Muscle of back (tissue), 11 donors: ENCODE measurements around the gene PTPN4. TPM values are rescaled to one million over a fixed set of nuclear protein-coding genes. Genes with fewer than 3 reads are reported as not detected.
"Not testable (repeated sequence)": the region's sequence is repeated elsewhere in the genome, so short reads cannot be mapped to it uniquely, and the experiment has no call there.

Source experiments
- DNase-seq, 3 donors: peaks; one replicate each; pipeline versions ENCODE4 v3.0.0 to v3.0.0-alpha.2; 2013
- polyA plus RNA-seq, 10 donors: library from polyadenylated mRNA; unstranded; fragments of 120-200 nt; gene quantifications; one replicate each; pipeline ENCODE4 v1.2.1, GENCODE V29; 2013; ENCODE audit not compliant: insufficient read length in 10 of 10

Gene PTPN4
- polyA plus RNA-seq, 10 donors: 11.6 to 19.0 (median 14.3) TPM

GRCh38 chr2:119940856-119941255 lies 181.1 kb downstream of the PTPN4 start:
- DNase-seq: no peak

DNA sequence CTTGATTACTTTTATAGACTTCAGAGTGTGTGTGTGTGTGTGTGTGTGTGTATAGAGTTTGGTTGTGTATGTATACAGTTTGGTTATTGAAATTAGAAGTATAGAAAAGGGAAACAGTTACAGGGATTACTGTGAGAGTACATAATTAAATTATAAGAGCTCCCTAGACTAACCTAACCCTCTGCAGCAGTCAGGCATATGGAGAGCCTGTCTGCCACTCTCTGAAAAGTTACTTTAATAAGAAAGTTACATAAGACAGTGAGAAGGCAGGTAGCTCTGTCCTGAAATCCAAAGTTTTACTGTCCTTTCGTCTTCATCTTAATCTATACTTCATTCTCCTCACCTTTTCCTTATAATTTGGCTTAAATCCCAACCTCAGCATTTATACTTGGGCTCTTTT lies 181.7 kb downstream of the PTPN4 start:
- DNase-seq: no peak

- no peak for DNase-seq
Measured at GRCh38 chr2:119941981-119942513, 182.3 kb downstream of the PTPN4 start.

DNA sequence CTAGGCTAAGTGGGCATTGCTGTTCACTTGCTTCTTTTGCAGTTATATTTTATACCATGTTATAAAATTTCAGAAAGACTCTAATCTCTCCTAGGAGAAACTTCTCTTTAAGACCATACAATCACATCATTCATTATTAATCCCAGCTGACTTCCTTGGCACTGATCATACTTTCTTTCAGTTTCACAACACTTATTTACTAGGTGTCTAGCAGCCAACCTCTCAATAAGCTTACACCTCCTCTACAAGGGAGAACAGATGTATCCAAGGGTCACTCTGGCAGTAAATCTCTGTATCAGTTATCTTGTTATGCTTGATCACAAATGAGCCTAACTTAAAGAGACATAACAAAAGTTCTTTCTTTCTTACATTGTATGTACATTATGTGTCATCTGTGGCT lies 183.3 kb downstream of the PTPN4 start:
- peak in 1 of 3 donors; percentile 3 for DNase-seq

- no peak for DNase-seq
Measured at GRCh38 chr2:119947535-119947934, 187.8 kb downstream of the PTPN4 start.

- DNase-seq: no peak
Measured at GRCh38 chr2:119950966-119951365, 191.2 kb downstream of the PTPN4 start.

DNA sequence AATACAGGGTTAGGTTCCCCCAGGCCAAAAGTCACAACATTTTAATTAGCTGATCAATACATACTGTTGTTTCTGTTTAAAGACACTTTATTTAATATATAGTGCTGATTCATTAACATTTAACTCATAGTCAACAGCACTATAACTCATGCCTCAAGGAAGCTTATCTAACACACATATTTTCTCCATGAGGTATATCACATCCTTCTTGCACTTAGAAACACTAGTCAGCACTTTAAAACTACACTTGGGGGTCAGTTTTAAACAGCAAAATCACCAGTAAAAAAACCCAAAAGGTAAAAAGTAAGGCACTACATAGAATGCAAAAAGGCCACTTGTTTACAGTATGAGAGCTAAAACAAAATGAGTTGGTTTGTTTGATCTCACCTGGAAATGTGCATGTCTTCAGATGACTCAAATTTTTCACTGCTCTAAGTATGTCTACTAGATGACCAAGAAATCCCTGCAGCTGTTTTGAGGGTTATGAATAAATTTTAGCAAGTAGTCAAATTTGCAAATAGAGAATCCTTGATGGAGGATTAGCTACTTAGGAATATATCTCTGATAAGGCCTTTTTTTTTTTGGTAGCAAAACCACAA lies 199.0 kb downstream of the PTPN4 start:
- DNase-seq: peak in 1 of 3 donors; percentile 3

DNA sequence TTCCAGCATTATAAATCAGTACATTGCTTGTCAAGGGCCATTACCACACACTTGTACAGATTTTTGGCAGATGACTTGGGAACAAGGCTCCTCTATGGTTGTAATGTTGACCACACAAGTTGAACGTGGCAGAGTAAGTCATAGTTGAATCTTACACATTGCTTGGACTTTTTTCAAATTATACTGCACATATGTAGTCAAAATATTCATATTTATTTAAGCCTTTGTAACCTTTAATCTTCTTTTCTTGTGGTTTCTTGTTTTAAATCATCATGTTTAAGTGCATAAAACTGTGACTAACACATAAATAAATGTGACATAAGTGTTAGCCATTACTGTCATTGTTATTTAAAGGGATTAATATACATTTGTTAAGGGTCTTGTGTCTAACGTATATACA lies 201.1 kb downstream of the PTPN4 start:
- peak in 1 of 3 donors; percentile 59 for DNase-seq

- DNase-seq: no peak
Measured at GRCh38 chr2:119981896-119982295, 222.2 kb downstream of the PTPN4 start.

DNA sequence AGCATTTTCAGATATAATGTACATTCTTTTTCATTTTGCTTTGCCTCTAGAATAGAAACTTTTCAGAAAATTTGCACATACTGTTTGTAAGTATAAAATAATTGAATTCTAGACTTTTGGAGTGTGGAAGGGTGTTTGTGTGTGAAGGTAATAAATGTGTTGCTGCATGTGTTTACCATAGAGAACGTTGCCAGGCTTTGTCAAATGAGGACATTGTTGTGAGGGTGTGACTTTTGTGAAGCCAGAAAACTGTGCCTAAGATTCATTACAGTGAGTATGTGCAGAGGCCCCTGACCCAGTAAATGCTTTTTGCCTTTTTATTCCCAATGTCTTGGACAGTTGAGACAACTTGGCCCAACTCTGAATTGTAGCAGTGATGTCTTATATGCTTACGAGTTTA lies 222.8 kb downstream of the PTPN4 start:
- DNase-seq: no peak

- DNase-seq: no peak
Measured at GRCh38 chr2:119983108-119983507, 223.4 kb downstream of the PTPN4 start.

GRCh38 chr2:119996148-119996547 lies 236.4 kb downstream of the PTPN4 start:
- no peak for DNase-seq

GRCh38 chr2:119996896-119997891 lies 237.5 kb downstream of the PTPN4 start:
- DNase-seq: not testable (repeated sequence)

DNA sequence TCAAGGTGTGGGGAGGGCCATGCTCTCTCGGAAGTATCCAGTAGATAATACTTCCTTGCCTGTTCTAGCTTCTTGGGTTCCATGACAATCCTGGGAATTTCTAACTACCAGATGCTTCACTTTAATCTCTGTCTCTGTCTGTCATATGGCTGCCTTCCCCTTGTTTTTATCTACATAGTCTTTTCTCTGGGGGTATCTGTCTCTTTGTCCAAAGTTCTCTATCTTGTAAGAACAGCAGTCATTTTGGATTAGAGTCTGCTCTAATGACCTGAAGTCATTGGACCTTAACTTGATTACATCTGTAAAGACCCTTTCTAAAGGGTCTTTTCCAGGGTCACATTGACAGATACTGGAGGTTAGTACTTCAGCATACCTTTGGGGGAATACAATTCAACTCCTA lies 241.7 kb downstream of the PTPN4 start:
- DNase-seq: no peak

DNA sequence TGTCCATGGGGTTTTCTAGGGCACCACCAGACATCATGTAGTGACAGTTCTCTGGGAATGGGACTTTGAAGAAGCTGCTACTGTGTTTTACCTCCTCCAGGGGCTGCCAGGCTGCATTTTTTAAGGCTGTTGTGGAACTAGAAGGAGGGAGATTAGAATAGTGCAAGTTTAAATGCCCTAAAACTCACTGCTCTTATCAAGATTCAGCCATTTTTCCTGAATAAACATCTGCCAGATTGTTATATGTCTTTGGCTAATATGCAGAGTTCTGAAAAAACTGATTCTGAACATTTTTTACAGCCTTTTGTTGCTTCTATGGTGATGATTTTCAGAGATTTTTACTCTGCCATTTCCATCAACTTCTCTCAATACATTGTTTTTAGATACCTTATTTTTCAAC lies 244.5 kb downstream of the PTPN4 start:
- DNase-seq: no peak

- DNase-seq: no peak
Measured at GRCh38 chr2:120005834-120006521, 246.3 kb downstream of the PTPN4 start.

- DNase-seq: no peak
Measured at GRCh38 chr2:120007851-120008250, 248.1 kb downstream of the PTPN4 start.

- no peak for DNase-seq
Measured at GRCh38 chr2:120012363-120012762, 252.6 kb downstream of the PTPN4 start.

GRCh38 chr2:120012771-120013596 lies 253.3 kb downstream of the PTPN4 start, which contains the start of gene EPB41L5:
Gene EPB41L5, plus strand, starts transcription at chr2:120013077. Its CDS starts 6,008 bp downstream, at chr2:120019085.
- DNase-seq: peak; percentile 94 to 98 (median 97)

- DNase-seq: no peak
Measured at GRCh38 chr2:120013597-120014223, 254.0 kb downstream of the PTPN4 start.
